Measurements from ENCODE around the gene AGBL5.
A peak's percentile ranks its signal among the peaks of the same experiment; 100 is the strongest.
"Not testable (repeated sequence)": the region's sequence is repeated elsewhere in the genome, so short reads cannot be mapped to it uniquely, and the experiment has no call there.

AGBL5 gene

DNA sequence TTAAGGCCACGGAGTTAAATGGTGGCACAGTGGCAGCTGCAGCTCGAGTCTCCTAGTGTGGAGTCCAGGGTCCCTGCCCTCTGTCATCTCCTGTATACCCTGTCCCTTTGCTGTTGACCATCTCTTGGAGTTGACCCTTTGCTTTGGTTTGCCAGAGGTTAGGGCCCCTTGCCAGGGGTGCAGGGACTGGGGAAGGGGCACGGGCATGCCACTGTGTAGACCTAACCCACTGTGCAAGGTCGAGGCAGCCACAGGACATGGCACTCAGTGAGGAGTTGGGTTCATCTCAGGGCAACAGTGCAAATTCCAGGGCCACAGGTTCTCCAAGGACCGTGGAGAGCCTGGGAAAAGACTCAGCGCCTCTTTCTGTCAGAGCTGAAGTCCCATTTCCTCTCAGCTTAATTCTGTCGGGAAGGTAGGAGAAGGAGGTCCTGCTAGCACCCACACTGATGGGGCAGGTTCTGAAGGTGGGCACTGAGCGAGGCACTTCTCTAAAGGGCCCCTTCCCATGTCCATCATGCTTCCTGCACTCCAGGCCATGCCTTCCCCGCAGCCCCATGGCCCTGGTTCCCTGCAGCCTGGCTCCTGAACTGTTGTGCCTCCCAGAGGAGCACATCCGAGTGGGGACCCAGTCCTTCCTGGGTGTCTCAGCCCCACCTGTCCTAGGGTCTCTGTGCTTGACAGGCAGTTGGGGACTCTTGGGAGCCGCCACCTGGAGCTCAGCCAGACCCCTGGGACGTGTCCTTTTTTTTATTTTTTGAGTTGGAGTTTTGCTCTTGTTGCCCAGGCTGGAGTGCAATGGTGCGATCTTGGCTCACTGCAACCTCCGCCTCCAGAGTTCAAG, 37.9 kb downstream of the AGBL5 start:
- DNase-seq (ENCODE audit: low read depth in 2 of 3, low spot score in 1 of 3): no peak

DNA sequence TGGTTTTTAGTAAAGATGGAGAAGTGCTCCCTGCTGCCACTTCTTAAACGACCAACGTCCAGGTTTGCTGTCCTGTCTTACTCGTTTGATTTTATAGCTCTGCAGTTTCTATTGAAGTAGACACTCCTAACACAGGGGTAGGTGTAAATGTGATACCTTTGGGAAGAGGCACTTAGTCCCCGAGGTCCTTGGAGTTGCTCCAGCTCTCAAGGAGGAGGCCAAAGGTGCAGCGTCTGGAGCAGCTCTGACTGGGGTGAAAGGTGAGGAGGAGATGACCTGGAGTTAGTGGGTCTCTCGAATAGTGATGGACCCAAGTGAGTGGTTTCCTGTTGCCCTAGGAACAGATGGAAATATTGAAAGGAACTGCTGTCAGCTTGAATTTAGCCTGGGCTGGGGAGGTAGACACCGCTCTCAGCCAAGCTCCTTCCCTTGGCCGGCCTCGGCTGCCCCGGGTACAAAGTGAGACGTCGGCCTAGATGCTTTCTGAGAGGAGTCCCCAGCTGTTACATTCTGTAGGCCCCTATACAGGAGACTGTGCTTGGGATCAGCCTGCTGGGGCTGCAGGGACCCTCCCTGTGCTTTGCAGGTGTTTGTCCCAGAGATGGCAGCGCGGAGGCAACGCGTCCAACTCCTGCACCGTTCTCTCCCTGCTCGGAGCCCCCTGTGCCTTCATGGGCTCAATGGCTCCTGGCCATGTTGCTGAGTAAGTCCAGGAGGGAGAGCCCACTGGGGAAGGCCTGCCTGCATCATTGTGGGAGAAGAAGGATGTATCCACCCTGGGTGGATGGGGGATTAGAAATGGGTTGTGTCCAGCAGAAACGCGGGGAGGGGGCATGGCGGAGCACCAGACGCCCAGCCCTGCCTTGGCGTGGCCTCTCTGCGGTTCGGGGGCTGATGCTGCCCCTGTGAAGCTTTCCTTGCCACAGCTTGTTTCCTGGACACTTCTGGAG, 40.6 kb downstream of the AGBL5 start:
- no peak for DNase-seq (ENCODE audit: low read depth in 2 of 3, low spot score in 1 of 3)

DNA sequence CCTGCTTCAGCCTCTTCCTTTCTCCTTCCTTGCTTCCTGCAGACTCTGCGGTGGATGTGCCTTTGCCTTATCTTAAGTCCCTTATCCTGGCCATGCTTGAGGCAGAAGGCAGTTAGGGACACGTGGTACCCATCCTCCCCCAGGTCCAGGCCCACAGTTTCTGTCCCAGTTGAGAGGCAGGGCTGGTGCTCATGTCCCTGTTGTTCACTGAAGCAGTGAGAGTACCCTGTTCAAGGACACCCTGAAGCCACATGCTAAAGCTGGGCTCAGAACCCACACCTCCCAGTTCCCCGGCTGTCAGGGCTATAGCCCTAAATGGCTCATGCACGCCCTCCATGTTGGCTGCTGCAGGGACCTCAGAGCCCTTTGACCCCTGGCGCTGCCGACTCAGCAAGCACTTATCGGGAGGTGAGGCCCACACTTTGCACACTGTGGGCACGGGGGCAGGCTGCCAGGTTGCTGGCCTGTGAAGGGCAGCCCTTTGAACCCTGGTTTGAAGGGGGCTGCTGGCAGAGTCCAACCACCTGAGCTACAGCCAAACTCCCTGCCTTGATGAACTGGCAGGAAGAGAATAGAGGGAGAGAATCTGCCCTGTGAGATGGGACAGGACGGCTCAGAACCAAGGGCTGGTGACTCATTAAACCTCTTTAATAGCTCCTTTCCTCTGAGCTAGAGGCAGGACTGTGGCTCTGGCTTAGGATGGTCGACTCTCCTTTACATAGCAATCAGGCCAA, 41.4 kb downstream of the AGBL5 start:
- no peak for DNase-seq (ENCODE audit: low read depth in 2 of 3, low spot score in 1 of 3)

DNA sequence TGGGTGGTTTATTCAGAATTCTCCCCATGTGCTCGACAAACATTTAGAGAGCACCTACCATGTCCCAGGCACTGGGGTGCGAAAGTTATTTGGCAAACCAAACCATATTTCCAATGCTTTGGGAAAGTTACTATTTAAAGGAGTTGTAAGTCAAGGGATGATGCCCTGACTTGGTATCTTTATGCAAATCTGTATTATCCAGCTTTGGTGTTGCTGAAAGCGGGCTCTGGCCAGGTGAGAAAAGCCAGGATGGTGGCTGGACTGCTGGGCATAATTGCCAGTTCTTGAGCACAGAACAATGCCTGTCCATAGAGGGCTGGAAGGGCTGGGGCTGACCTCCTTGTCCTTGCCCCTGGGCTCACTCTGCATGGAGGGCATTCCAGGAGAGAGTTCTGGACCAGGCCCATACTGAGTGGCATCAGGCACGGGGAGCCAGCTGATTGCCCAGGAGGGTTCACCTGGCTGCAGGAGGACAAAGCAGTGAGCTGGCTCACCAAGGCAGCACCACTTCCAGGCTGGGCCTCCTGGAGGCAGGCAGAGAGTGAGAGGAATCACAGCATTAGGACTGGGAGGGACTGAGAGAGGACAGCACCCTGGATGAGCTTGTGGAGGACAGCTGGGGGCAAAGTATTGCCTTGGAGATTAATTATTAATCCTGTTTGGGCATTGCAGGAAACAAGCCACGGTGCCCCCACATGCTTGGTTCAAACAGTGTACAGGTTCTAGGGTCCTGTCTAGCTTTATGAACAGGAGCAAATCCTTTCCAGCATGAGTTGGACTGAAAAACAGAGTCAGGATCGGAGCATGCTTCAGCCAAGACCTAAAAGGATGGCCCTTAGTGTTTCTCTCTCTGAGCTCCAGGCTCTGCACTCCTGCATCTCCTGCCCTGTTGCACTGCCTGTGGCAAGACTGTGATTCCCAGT, 42.2 kb downstream of the AGBL5 start:
- no peak for DNase-seq (ENCODE audit: low read depth in 2 of 3, low spot score in 1 of 3)

DNA sequence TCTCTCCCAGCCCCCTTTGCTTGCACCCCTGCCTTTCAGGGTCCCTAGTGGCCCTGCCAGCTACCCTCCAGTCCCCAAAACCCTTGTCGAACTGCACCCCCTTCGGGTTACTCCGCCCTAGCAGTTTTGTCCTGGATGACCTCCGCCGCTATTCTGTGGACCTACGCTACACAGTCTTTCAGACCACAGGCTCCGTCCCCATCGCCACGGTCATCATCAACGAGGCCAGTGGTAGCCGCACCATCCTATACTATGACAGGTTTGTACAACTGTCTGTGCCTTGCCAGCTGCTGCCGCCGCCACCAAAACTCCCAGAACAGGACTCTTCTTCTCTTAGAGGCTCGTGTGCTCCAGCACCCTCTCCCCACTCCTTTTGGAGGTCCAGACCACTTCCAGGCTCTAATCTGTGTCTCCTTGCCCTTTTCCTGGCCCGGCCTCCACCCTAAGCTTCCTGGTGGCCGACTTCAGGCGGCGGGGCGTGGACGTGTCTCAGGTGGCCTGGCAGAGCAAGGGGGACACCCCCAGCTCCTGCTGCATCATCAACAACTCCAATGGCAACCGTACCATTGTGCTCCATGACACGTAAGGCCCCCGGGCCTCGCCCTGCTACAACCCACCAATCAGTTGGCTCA, 43.0 kb downstream of the AGBL5 start:
- no peak for DNase-seq (ENCODE audit: low read depth in 2 of 3, low spot score in 1 of 3)

DNA sequence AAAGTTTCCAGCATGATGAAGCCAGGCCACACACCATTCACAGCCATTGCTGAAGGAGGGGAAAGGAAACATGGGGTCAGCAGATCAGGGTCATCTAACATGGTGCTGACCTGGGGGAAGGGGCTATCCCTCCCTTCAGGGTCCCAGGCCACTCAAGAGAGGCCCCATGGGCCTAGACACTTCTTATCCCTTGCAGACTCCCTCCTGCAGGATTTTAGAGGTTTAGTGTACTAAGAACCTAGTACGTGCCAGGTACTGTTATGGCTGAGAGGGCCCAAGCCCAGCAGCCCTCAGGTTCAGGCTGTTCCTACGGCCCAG, 43.9 kb downstream of the AGBL5 start:
- DNase-seq (ENCODE audit: low read depth in 2 of 3, low spot score in 1 of 3): no peak

DNA sequence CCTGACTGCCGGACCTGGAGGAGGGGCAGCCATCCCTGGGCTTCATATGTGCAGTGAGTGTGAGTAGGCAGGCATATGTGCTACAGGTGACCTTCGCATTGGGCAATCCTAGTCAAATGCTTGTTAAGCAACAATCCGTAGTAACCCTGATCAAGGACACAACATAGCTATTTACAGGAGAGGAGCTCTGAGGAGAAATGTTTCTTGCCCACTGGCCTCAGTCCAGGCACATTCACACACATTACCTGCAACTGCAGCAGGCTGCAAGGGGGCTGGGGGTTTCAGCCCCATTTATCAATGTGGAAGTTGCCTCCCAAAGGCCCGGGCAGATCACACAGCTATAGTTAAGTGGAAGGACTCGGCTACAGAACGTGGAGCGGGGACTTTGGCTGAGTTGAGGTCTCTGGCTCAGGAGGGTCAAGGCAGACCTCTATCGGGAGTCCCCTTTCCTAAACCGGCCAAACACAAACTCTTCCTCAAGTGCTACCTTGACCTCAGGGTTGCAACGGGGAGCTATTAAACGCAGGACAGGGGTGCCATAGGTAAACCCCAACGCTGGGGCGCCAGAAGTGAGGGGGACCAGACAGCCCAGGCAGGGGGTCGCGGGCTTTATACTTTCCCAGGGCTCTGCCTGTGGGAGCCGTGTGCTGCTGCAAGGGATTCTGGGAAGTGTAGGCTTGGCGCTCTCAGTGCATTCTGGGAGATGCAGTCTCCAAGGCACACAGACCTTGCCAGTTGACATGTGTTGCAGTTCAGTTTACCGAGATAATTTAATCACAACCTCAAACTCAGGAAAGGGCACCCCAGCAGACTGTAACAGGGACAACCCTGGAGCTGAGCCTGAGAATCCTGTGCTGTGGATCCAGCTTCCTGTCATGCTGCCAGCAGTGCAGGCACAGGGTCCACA, 44.5 kb downstream of the AGBL5 start:
- peak in 1 of 3 donors; percentile 23 for DNase-seq (ENCODE audit: low read depth in 2 of 3, low spot score in 1 of 3)

DNA sequence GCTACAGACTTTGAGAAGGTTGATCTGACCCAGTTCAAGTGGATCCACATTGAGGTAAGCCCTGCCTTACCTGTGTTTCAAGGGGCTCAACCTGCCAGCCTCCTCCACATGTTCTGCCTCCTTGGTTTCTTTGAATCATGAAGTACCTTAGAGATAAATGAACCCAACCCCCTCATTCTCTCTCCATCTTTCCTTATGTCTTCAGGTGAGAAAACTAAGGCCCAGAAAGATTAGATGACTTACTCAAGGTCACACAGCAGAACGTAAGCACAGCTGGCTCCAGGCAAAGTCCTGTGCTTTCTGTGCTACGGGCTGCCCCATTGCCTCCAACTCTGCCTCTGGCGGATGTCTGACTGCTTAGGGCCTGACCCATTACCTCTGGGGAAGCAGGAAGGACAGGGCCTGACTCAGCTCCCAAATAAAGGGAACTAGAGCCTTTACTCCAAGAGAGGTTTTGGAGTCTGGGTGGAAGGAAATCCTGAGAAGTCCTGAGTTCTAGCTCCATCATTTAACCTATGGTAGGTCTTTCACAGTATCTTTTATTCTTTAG, 45.4 kb downstream of the AGBL5 start:
- no peak for DNase-seq (ENCODE audit: low read depth in 2 of 3, low spot score in 1 of 3)

DNA sequence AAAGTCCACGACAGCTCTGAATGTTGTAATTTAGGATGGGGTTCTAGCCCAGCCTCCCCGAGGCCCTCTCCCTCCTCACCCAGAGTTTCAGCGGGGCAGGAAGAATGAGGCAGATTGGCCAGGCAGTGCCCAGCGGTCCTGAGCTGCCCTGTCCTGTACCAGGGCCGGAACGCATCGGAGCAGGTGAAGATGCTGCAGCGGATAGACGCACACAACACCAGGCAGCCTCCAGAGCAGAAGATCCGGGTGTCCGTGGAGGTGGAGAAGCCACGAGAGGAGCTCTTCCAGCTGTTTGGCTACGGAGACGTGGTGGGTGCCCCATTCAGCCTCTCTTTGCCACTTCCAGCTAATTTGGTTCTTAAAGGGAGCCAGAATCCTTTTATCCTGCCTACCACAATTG, 45.9 kb downstream of the AGBL5 start:
- no peak for DNase-seq (ENCODE audit: low read depth in 2 of 3, low spot score in 1 of 3)

DNA sequence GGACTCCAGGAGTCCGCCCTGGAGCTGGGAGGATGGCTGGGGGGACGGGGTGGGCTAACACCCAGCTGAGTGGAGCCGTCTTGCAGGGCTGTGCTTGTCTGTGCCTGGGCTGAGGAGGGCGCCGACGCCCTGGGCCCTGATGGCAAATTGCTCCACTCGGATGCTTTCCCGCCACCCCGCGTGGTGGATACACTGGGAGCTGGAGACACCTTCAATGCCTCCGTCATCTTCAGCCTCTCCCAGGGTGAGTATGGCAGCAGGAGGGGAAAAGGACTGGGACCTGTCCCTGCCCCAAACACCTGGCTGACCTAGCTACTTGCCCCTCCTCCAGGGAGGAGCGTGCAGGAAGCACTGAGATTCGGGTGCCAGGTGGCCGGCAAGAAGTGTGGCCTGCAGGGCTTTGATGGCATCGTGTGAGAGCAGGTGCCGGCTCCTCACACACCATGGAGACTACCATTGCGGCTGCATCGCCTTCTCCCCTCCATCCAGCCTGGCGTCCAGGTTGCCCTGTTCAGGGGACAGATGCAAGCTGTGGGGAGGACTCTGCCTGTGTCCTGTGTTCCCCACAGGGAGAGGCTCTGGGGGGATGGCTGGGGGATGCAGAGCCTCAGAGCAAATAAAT, 48.0 kb downstream of the AGBL5 start:
- DNase-seq (ENCODE audit: low read depth in 2 of 3, low spot score in 1 of 3): no peak

DNA sequence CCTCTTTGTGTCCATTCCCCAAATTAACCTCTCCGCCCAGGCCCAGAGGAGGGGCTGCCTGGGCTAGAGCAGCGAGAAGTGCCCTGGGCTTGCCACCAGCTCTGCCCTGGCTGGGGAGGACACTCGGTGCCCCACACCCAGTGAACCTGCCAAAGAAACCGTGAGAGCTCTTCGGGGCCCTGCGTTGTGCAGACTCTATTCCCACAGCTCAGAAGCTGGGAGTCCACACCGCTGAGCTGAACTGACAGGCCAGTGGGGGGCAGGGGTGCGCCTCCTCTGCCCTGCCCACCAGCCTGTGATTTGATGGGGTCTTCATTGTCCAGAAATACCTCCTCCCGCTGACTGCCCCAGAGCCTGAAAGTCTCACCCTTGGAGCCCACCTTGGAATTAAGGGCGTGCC, 48.6 kb downstream of the AGBL5 start:
- DNase-seq (ENCODE audit: low read depth in 2 of 3, low spot score in 1 of 3): no peak

DNA sequence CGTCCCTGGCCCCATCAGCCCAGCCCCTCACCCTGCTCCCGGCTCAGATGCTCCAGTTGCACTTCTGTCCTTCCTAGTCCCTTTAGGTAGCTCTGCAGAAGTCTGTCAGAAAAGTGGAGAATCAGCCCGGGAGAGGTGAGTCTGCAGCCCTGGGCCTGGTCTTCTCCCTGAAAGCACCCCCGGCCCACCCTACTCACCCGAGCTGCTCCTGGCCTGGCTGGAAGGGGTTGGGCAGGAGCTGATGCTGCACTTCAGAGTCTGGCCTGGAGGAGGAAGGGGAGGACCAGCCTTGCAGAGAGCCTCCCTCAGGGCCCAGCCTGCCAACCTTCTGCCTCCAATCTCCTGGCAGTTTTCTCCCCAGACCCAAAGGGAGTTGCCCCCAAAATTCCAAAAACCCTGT, 50.9 kb downstream of the AGBL5 start:
- DNase-seq (ENCODE audit: low read depth in 2 of 3, low spot score in 1 of 3): no peak

DNA sequence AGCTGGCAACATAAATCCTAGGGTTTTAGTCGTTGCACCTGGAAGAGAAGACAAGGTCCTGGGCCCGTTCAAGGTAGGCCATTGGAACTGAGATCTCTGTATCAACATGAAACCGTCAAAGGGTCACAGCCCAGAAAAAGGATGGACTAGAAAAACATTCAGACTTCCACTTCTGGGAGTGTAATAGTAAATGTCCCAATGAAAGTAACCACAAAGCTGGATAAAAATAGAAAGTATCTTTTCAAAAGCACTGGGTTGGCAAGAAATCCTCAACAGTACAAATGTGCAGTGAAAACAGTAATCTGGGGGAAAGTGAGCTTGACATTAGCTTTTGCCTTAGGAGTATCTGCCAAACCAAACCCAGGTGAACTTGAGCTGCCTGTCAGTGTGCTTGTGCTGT, 54.5 kb downstream of the AGBL5 start:
- DNase-seq (ENCODE audit: low read depth in 2 of 3, low spot score in 1 of 3): no peak

DNA sequence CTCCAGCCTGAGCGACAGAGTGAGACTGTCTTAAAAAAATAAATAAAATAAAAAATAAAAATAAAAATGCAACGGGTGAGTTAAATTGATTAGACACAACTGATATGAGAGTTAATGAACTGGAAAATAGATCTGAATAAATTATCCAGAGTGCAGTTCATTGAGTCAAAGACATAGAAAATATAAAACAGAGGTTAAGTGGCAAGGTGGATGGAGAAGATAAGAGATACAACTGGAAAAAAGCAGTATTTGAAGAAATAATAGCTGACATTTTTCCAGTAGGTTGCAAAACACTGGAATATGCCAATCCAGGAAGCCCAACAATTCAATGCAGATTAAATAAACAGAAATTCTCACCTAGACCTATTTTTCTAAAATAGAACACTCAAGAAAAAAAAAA, 56.8 kb downstream of the AGBL5 start:
- no peak for DNase-seq (ENCODE audit: low read depth in 2 of 3, low spot score in 1 of 3)

DNA sequence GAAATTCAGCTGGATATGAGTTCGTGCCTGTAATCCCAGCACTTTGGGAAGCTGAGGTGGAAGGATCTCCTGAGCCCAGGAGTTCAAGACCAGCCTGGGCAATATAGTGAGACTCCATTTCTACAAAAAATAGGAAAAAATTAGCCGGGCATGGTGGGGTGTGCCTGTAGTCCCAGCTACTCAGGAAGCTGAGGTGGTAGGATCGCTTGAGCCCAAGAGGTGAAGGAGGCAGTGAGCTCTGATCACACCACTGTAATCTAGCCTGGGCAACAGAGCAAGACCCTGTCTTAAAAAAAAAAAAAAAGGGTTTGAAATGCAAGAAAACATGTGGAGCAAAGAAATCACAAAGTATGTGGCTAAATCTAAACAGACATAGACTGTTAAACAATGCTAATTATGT, 57.6 kb downstream of the AGBL5 start:
- no peak for DNase-seq (ENCODE audit: low read depth in 2 of 3, low spot score in 1 of 3)

DNA sequence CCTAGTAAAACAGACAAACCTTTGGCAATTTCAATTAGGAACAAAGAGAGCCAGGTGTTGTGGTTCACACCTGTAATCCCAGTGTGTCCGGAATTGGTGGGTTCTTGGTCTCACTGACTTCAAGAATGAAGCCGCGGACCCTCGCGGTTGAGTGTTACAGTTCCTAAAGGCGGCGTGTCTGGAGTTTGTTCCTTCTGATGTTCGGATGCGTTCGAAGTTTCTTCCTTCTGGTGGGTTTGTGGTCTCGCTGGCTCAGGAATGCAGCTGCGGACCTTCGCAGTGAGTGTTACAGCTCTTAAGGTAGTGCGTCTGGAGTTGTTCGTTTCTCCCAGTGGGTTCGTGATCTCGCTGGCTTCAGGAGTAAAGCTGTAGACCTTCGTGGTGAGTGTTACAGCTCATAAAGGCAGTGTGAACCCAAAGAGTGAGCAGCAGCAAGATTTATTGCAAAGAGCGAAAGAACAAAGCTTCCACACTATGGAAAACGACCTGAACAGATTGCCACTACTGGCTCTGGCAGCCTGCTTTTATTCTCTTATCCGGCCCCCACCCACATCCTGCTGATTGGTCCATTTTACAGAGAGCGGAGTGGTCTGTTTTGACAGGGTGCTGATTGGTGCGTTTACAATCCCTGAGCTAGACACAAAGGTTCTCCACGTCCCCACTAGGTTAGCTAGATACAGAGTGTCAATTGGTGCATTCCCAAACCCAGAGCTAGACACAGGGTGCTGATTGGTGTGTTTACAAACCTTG, 59.3 kb downstream of the AGBL5 start:
- DNase-seq (ENCODE audit: low read depth in 2 of 3, low spot score in 1 of 3): not testable (repeated sequence)

DNA sequence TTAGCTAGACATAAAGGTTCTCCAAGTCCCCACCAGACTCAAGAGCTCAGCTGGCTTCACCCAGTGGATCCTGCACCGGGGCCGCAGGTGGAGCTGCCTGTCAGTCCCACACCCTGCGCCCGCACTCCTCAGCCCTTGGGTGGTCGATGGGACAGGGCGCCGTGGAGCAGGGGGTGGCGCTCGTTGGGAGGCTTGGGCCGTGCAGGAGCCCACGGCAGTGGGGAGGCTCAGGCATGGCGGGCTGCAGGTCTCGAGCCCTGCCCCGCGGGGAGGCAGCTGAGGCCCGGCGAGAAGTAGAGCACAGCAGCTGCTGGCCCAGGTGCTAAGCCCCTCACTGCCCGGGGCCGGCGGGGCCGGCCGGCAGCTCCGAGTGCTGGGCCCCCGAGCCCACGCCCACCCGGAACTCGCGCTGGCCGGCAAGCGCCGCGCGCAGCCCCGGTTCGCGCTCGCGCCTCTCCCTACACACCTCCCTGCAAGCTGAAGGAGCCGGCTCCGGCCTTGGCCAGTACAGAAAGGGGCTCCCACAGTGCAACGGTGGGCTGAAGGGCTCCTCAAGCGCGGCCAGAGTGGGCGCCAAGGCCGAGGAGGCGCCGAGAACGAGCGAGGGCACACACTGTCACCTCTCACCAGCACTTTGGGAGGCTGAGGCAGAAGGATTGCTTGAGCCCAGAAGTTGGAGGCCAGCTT, 60.1 kb downstream of the AGBL5 start:
- DNase-seq (ENCODE audit: low read depth in 2 of 3, low spot score in 1 of 3): not testable (repeated sequence)
